H1 (cell line): Measurements from ENCODE around the gene SFXN1. TPM values are rescaled to one million over a fixed set of nuclear protein-coding genes. Genes with fewer than 3 reads are reported as not detected.

Experiments used
- CTCF ChIA-PET: fragments of 300-600 bp; sonication (Branson Sonifier 250); formaldehyde crosslinking; loops from one replicate; lab custom pipeline; 2021; ENCODE audit not compliant: partially characterized antibody; lab: Charles Lee
- POLR2A ChIA-PET: fragments of 300-600 bp; sonication (Branson Sonifier 250); formaldehyde crosslinking; loops from one replicate; lab custom pipeline; 2021; ENCODE audit warnings: inconsistent platforms; ENCODE audit not compliant: partially characterized antibody; lab: Charles Lee
- DNase-seq, 2 experiments: peaks; one replicate each; pipeline versions ENCODE4 v3.0.0 to v3.0.0-alpha.2; 2010 to 2022; ENCODE audit warnings: low spot score in 2 of 2, low read depth in 1 of 2, mixed read lengths in 1 of 2
- FAIRE-seq: peaks from 2 replicates; lab custom pipeline; 2011; peaks lifted over from hg19 to GRCh38; lab: Jason Lieb, UNC
- H2AFZ ChIP-seq: 2 replicates; pipeline ENCODE4 v1.8.1; 2012; ENCODE audit warnings: low read length, inconsistent platforms
- H2AK5ac ChIP-seq: 2 replicates; pipeline ENCODE4 v1.6.1; 2013; ENCODE audit warnings: low read depth, low read length
- H2BK120ac ChIP-seq: replicated peaks from 2 replicates; pipeline ENCODE3; 2013; ENCODE audit warnings: low read depth, low read length, inconsistent platforms
- H2BK12ac ChIP-seq: 2 replicates; pipeline ENCODE4 v1.6.1; 2013; ENCODE audit warnings: low read depth, low read length
- H2BK15ac ChIP-seq: 2 replicates; pipeline ENCODE4 v1.6.1; 2013; ENCODE audit warnings: low read length
- H2BK20ac ChIP-seq: 2 replicates; pipeline ENCODE4 v1.6.1; 2013; ENCODE audit warnings: low read length
- H2BK5ac ChIP-seq: 2 replicates; pipeline ENCODE4 v1.6.1; 2013; ENCODE audit warnings: low read depth, low read length
- H3K14ac ChIP-seq: 2 replicates; pipeline ENCODE4 v1.6.1; 2013; ENCODE audit warnings: inconsistent platforms; ENCODE audit not compliant: insufficient read length
- H3K18ac ChIP-seq: 2 replicates; pipeline ENCODE4 v1.6.1; 2013; ENCODE audit warnings: low read length; ENCODE audit errors: extremely low read depth
- H3K23ac ChIP-seq: 2 replicates; pipeline ENCODE4 v1.6.1; 2013; ENCODE audit warnings: inconsistent platforms; ENCODE audit not compliant: insufficient read length
- H3K23me2 ChIP-seq: 2 replicates; pipeline ENCODE4 v1.6.1; 2013; ENCODE audit warnings: low read depth, low read length
- H3K27ac ChIP-seq: 2 replicates; pipeline ENCODE4 v1.6.1; 2011; ENCODE audit warnings: low read depth, low read length, inconsistent platforms
- H3K27me3 ChIP-seq, 4 experiments: replicated peaks in 1 of 4; 1 replicate in 1 of 4; 2 replicates in 3 of 4; pipeline versions ENCODE4 v1.6.1 to v1.8.1; 2011 to 2013; ENCODE audit warnings: low read length in 3 of 4, mild to moderate bottlenecking in 3 of 4, inconsistent platforms in 2 of 4, mixed read lengths in 2 of 4, moderate library complexity in 1 of 4; ENCODE audit not compliant: control insufficient read depth in 3 of 4, insufficient read depth in 3 of 4; ENCODE audit errors: extremely low read depth in 1 of 4
- H3K36me3 ChIP-seq, 4 experiments: 2 replicates each; pipeline versions ENCODE4 v1.6.1 to v1.8.1; 2011 to 2013; ENCODE audit warnings: mild to moderate bottlenecking in 4 of 4, low read length in 3 of 4, moderate library complexity in 2 of 4, control low read depth in 1 of 4, inconsistent platforms in 1 of 4; ENCODE audit not compliant: insufficient read depth in 4 of 4, control insufficient read depth in 2 of 4
- H3K4ac ChIP-seq: replicated peaks from 2 replicates; pipeline ENCODE3; 2013; ENCODE audit warnings: low read length, low read depth, mixed read lengths, inconsistent platforms; ENCODE audit not compliant: insufficient read length
- H3K4me1 ChIP-seq, 4 experiments: replicated peaks in 1 of 4; 1 replicate in 1 of 4; 2 replicates in 3 of 4; pipeline versions ENCODE4 v1.6.1 to v1.8.1; 2011 to 2013; ENCODE audit warnings: low read length in 3 of 4, inconsistent platforms in 2 of 4, mixed read lengths in 1 of 4; ENCODE audit not compliant: insufficient read depth in 4 of 4, control insufficient read depth in 3 of 4
- H3K4me2 ChIP-seq, 2 experiments: 2 replicates each; pipeline versions ENCODE4 v1.6.1 to v1.8.1; 2011 to 2013; ENCODE audit warnings: low read depth in 2 of 2, low read length in 2 of 2, control low read depth in 1 of 2, inconsistent platforms in 1 of 2, mild to moderate bottlenecking in 1 of 2; ENCODE audit not compliant: insufficient read depth in 1 of 2
- H3K4me3 ChIP-seq, 4 experiments: fragments of 200-600, 300-600 bp in 1 of 4; sonication (generic), shearing (Covaris generic), sonication (Bioruptor Twin) in 1 of 4; 2 replicates each; pipeline versions ENCODE4 v1.5.1 to v1.8.1; 2011 to 2016; ENCODE audit warnings: low read length in 4 of 4, low read depth in 3 of 4, control low read depth in 2 of 4, inconsistent platforms in 2 of 4, mild to moderate bottlenecking in 2 of 4, mixed read lengths in 1 of 4, moderate library complexity in 1 of 4; ENCODE audit not compliant: insufficient read depth in 2 of 4; ENCODE audit errors: extremely low read depth in 1 of 4
- H3K56ac ChIP-seq: replicated peaks from 2 replicates; pipeline ENCODE3; 2013; ENCODE audit warnings: low read depth, mild to moderate bottlenecking, mixed read lengths, low read length, inconsistent platforms; ENCODE audit not compliant: insufficient read length
- H3K79me1 ChIP-seq: 2 replicates; pipeline ENCODE4 v1.6.1; 2013; ENCODE audit warnings: low read depth, low read length, control low read depth
- H3K79me2 ChIP-seq, 2 experiments: 2 replicates each; pipeline versions ENCODE4 v1.6.1 to v1.8.1; 2012 to 2013; ENCODE audit warnings: low read length in 2 of 2, mild to moderate bottlenecking in 2 of 2, inconsistent platforms in 1 of 2; ENCODE audit not compliant: insufficient read depth in 2 of 2, control insufficient read depth in 1 of 2
- H3K9ac ChIP-seq, 4 experiments: replicated peaks in 1 of 4; 1 replicate in 1 of 4; 2 replicates in 3 of 4; pipeline versions ENCODE4 v1.6.1 to v1.8.1; 2011 to 2013; ENCODE audit warnings: low read depth in 3 of 4, low read length in 3 of 4, control low read depth in 2 of 4, mild to moderate bottlenecking in 2 of 4, moderate library complexity in 2 of 4, inconsistent platforms in 1 of 4; ENCODE audit errors: extremely low read depth in 1 of 4
- H3K9me3 ChIP-seq, 2 experiments: 2 replicates each; pipeline versions ENCODE4 v1.6.1 to v1.8.1; 2012 to 2013; ENCODE audit warnings: mild to moderate bottlenecking in 2 of 2, moderate library complexity in 2 of 2, control low read depth in 1 of 2, inconsistent platforms in 1 of 2, low read depth in 1 of 2, low read length in 1 of 2, mixed read lengths in 1 of 2; ENCODE audit not compliant: insufficient read depth in 2 of 2
- H4K20me1 ChIP-seq, 2 experiments: replicated peaks in 1 of 2; 2 replicates each; pipeline versions ENCODE3 to v1.8.1; 2011 to 2013; ENCODE audit warnings: inconsistent platforms in 2 of 2, low read length in 2 of 2, mild to moderate bottlenecking in 1 of 2; ENCODE audit not compliant: insufficient read depth in 2 of 2, control insufficient read depth in 1 of 2
- H4K5ac ChIP-seq: 2 replicates; pipeline ENCODE4 v1.6.1; 2013; ENCODE audit warnings: low read length, low read depth, mixed read lengths, inconsistent platforms; ENCODE audit not compliant: insufficient read length
- H4K8ac ChIP-seq: 2 replicates; pipeline ENCODE4 v1.8.0; 2013; ENCODE audit warnings: mild to moderate bottlenecking, moderate library complexity, low read length, inconsistent platforms; ENCODE audit not compliant: insufficient read depth; ENCODE audit errors: extremely low read depth
- H4K91ac ChIP-seq: replicated peaks from 2 replicates; pipeline ENCODE3; 2013; ENCODE audit warnings: low read length, mixed read lengths, inconsistent platforms; ENCODE audit not compliant: insufficient read length
- CHD2 ChIP-seq: IDR thresholded peaks from 2 replicates; pipeline ENCODE4 v1.6.1; 2012; ENCODE audit warnings: low read length, improper control_type of control experiment
- GABPA ChIP-seq: IDR thresholded peaks from 2 replicates; pipeline ENCODE4 v1.6.1; 2011; ENCODE audit warnings: mild to moderate bottlenecking, low read length, moderate library complexity, borderline replicate concordance; ENCODE audit not compliant: insufficient read depth
- JUN ChIP-seq: IDR thresholded peaks from 2 replicates; pipeline ENCODE4 v1.6.1; 2011; ENCODE audit warnings: low read depth, mild to moderate bottlenecking, improper control_type of control experiment, low read length
- NRF1 ChIP-seq: IDR thresholded peaks from 2 replicates; pipeline ENCODE4 v1.6.1; 2011; ENCODE audit warnings: mild to moderate bottlenecking, low read depth, low read length, improper control_type of control experiment
- SIRT6 ChIP-seq: IDR thresholded peaks from one replicate; pipeline ENCODE4 v1.7.1; 2012; ENCODE audit warnings: low read length, inconsistent platforms
- SP2 ChIP-seq: IDR thresholded peaks from 2 replicates; pipeline ENCODE4 v1.6.1; 2012; ENCODE audit warnings: mild to moderate bottlenecking, low read length, inconsistent platforms
- TAF7 ChIP-seq: optimal IDR thresholded peaks from 2 replicates; pipeline ENCODE3; 2011; ENCODE audit warnings: low read depth, mild to moderate bottlenecking, inconsistent platforms, low read length, moderate library complexity, borderline replicate concordance
- TBP ChIP-seq: IDR thresholded peaks from 2 replicates; pipeline ENCODE4 v1.6.1; 2011; ENCODE audit warnings: low read depth, low read length, improper control_type of control experiment
- TEAD4 ChIP-seq: IDR thresholded peaks from 2 replicates; pipeline ENCODE4 v1.6.1; 2012; ENCODE audit warnings: low read depth, low read length, inconsistent platforms, mixed read lengths
- WGBS, 2 experiments: shearing (Covaris generic) in 1 of 2; methylation state at CpG; one replicate each; pipeline versions ENCODE4 v1.1.6 to v1.1.7; 2013 to 2015; ENCODE audit warnings: low lambda C conversion rate in 2 of 2, mixed read lengths in 2 of 2, inconsistent platforms in 1 of 2, low coverage in 1 of 2, missing lambda C conversion rate in 1 of 2; ENCODE audit not compliant: insufficient replicate concordance in 2 of 2, insufficient coverage in 1 of 2, insufficient read length in 1 of 2; ENCODE audit errors: extremely low coverage in 1 of 2, missing lambda C conversion rate in 1 of 2; 5-methylcytosine and 5-hydroxymethylcytosine counted together
- polyA plus RNA-seq, 7 experiments: library from polyadenylated mRNA; depleted of rRNA in 3 of 7; stranded (reverse) in 5 of 7; unstranded in 2 of 7; fragments of >200 nt in 5 of 7; fragments of 200-250 nt in 2 of 7; gene quantifications; 1 replicate in 5 of 7; 2 replicates in 1 of 7; 4 replicates in 1 of 7; pipeline versions ENCODE4 v1.2.1 to v1.2.3, GENCODE V29; 2011 to 2013; ENCODE audit warnings: missing spikeins in 2 of 7, mixed read lengths in 2 of 7
- total RNA-seq: library from RNA; stranded (reverse); fragmentation: NEBNext Ultra II Directional; extraction: Animal tissue kit (Norgen Biotek cat#: 25700); gene quantifications from 2 replicates; pipeline ENCODE4 v1.2.1, GENCODE V29; 2021

The SFXN1 gene
- total and polyA plus RNA-seq, 2 of the 8 experiments (the other 6 are each of a cell fraction or from before 2014, with no cell fraction given), result 72.7 to 97.6 TPM

- DNase-seq, result peak in 1 of 2 experiments; percentile 59
- Histone ChIP-seq H3K14ac (no peak overlapping the region), H2BK20ac (peak overlapping the region; percentile 97), H3K56ac (no peak overlapping the region), H4K5ac (no peak overlapping the region), H2BK5ac (peak overlapping the region; percentile 3), H3K9ac (peak overlapping the region in 2 of 4 experiments; percentile 35 to 45; a peak in 4 of 7 replicates), H4K91ac (peak overlapping the region; percentile 83), H3K79me2 (no peaks in the 10 kb centered on the region), H3K79me1 (no peaks in the 10 kb centered on the region), H3K36me3 (no peaks in the 10 kb centered on the region), H3K27me3 (no peaks in the 10 kb centered on the region), H2AK5ac (peak overlapping the region; percentile 28; the same call in 1 of the 2 replicates), H3K4me3 (peak overlapping the region in 1 of 4 experiments; percentile 38; a peak in 1 of 8 replicates), H3K23me2 (no peaks in the 10 kb centered on the region), H2BK120ac (peak overlapping the region; percentile 0), H2BK15ac (0 out of 2 replicates have a peak overlapping the region, but pooled peaks have one; percentile 33), H3K27ac (peak overlapping the region; percentile 83), H2AFZ (no peak overlapping the region), H3K4ac (peak overlapping the region; percentile 74), H4K8ac (no peak overlapping the region), H3K18ac (peak overlapping the region; percentile 9), H3K4me1 (peaks cover 9 to 18% (median 14%) of the 10 kb centered on the region in 4 experiments), H3K9me3 (no peaks in the 10 kb centered on the region), H3K4me2 (peak overlapping the region in 1 of 2 experiments; percentile 20; a peak in 2 of 4 replicates), H2BK12ac (peak overlapping the region; percentile 13), H4K20me1 (no peaks in the 10 kb centered on the region), H3K23ac (no peak overlapping the region)
- ChIA-PET CTCF (interaction anchor here (0.7 to 3.6 kb wide), 8 partner anchors 7 to 182 kb away, joined by 3 to 17 read pairs (median 4); no protein-coding TSS in a partner anchor), POLR2A (interaction anchor here (1.0 to 2.8 kb wide), 17 partner anchors 8 to 75 kb away, joined by 3 to 10 read pairs (median 4); no protein-coding TSS in a partner anchor)
- peak; percentile 97 for FAIRE-seq
- 63 to 100% methylated on average over 1 to 15 of the region's 15 CpGs for WGBS, 2 experiments
- TF ChIP-seq TBP (peak; percentile 62), NRF1 (no peak), JUN (no peak), GABPA (no peak), SIRT6 (no peak), SP2 (no peak), CHD2 (peak; percentile 23; the same call in 1 of the 2 replicates), TAF7 (peak; percentile 52), TEAD4 (peak; percentile 51)
Observed at GRCh38 chr5:175548626-175549311, 70.4 kb downstream of the SFXN1 start.
